GM18951 (cell line): Measurements from ENCODE around the gene LGALS4.
"Not testable (repeated sequence)": the region's sequence is repeated elsewhere in the genome, so short reads cannot be mapped to it uniquely, and the experiment has no call there.

Experiments
- POLR2A ChIP-seq: IDR thresholded peaks from 4 replicates; pipeline ENCODE4 v1.6.1; 2011; ENCODE audit warnings: mild to moderate bottlenecking; ENCODE audit not compliant: insufficient read length, insufficient read depth; ENCODE audit errors: extremely low read depth
- in situ Hi-C: fragments of 300-500 bp; cut with MboI; formaldehyde crosslinking; loops from one replicate; pipeline ENCODE4 v1.12.0; 2022; ENCODE audit warnings: low sequenced_read_pairs, mixed read lengths, inconsistent platforms; ENCODE audit not compliant: unreplicated experiment

LGALS4 gene

DNA sequence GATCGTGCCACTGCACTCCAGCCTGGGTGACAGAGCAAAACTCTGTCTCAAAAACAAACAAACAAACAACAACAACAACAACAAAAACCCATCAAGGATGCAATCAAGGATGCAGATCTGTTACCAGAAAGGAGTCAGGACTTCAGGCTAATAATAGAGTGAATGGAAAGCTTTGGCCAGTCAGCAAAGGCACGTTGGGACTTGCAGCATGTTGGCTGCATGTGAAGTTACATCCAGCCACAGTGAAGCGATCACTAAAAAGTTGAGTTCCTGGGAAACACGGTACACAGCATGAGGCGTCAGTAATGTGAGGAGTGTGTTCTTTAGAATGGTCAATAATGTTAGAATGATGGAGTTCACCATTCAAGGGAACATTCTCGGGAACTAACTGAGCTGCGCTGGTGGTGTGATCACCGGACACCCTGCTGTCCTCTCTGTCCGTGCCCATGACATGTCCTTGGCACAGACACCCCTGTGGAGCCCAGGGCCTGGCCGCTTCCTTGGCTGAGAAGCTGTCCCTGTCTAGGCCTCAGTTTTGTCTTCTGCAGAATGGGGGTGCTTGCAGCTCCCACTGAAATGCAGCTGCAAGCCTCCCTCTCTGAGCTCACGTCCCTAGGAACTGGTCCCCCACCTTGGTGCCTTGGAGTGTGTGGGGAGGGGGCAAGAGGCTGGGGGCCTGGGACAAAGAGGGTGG is 26.0 kb downstream of the LGALS4 start:
- in situ Hi-C loops, result no loop called here

DNA sequence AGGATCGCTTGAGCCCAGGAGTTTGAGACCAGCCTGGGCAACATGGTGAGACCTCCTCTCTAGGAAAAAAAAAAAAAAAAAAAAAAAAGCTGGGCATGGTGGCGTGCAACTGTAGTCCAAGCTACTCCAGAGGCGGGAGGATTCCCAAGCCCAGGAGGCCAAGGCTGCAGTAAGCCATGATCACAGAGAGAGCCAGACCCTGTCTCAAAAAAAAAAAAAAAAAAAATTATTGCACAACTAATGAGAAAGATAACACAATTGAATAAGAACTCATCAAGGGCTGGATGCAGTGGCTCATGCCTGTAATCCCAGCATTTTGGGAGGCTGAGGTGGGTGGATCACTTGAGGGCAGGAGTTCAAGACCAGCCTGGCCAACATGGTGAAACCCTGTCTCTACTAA is 26.7 kb downstream of the LGALS4 start:
- in situ Hi-C loops, result not testable (repeated sequence)

More for the DNA sequence above, 26.0 kb downstream of the LGALS4 start:
- no peak for TF ChIP-seq POLR2A

DNA sequence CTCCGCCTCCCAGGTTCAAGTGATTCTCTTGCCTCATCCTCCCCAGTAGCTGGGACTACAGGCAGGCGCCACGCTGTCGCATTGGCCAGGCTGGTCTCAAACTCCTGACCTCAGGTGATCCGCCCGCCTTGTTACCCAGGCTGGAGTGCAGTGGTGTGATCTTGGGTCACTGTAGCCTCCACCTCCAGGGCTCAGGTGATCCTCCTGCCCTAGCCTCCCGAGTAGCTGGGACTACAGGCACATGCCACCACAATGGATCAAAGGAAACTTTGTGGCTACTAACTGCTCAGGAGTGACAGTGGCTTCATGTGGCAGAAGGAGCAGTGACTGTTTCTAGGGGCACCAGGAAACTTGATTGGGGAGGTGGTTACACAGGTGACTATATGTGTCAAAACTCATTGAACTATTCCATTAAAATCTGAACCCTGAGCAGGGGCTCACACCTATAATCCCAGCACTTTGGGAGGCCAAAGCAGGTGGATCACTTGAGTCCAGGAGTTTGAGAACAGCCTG is 27.5 kb downstream of the LGALS4 start:
- in situ Hi-C loops, result no loop called here
- TF ChIP-seq POLR2A, result no peak

DNA sequence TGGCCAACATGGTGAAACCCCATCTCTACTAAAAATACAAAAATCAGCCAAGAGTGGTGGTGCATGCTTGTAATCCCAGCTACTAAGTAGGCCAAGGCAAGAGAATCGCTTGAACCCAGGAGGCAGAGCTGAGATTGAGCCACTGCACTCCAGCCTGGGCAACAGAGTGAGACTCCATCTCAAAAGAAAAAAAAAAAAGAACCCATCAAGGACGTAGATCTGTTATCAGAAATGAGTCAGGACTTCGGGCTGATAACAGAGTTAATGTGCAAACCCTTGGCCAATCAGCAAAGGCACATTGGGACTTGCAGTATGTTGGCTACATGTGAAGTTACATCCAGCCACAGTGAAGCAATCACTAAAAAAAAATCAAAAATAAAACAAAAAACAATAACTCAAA is 28.5 kb downstream of the LGALS4 start:
- in situ Hi-C loops, result no loop called here
- TF ChIP-seq POLR2A, result no peak

DNA sequence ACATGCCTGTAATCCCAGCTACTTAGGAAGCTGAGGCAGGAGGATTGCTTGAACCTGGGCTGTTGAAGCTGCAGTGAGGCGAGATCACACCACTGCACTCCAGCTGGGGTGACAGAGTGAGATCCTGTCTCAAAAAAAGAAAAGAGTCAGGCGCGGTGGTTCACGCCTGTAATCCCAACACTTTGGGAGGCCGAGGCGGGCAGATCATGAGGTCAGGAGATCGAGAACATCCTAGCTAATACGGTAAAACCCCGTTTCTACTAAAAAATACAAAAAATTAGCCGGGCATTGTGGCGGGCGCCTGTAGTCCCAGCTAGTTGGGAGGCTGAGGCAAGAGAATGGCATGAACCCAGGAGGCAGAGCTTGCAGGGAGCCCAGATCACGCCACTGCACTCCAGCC is 30.5 kb downstream of the LGALS4 start:
- in situ Hi-C loops, result not testable (repeated sequence)

DNA sequence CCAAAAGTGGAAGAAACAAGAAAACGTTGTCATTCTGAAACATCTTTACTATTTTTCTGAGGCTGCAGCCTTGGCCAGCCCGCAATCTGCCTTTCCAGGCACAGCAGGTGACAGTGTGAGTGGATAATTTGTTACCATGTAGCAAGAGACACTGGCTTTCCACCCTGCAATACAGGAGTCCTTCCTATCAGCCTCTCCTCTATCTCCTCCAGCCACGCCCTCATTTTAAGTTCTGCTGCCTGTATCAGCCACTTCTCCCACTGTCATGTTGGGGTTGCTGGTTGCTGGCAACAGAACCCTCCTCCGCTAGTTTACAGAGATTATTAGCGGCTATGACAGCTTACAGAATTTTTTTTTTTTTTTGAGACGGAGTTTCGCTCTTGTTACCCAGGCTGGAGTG is 31.7 kb downstream of the LGALS4 start:
- in situ Hi-C loops, result no loop called here
- TF ChIP-seq POLR2A, result no peak

DNA sequence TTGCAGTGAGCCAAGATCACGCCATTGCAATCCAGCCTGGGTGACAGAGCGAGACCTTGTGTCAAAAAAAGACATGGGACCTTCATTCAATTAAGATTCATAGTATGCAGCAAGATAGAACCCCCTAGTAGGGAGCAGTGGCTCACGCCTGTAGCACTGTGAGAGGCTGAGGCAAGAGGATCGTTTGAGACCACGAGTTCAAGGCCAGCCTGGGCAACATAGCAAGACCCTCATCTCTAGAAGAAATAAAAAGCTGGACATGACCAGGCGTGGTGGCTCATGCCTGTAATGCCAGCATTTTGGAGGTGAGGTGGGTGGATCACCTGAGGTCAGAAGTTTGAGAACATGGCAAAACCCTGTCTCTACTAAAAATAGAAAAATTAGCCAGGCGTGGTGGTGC is 32.3 kb downstream of the LGALS4 start:
- in situ Hi-C loops, result no loop called here

DNA sequence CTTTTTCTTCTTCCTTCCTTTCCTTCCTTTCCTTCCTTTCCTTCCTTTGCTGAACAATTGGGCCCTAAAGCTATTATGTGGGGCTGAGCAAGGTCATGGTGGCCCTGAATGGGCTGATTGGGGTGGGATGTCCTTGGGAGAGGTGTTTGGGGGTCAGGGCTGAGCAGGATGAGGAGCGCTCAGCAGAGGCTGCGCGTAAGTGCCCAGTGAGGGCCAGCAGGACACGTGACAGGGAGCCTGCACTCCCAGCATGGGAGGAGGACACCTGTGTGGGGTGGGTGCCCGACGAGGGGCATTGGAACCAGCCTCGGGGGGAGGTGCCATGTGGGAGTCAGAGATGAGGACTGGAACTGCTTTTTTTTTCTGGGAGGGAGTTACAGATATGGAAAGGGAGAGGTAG is 34.0 kb downstream of the LGALS4 start:
- TF ChIP-seq POLR2A, result no peak
- in situ Hi-C loops, result no loop called here

More for the DNA sequence above, 32.3 kb downstream of the LGALS4 start:
- no peak for TF ChIP-seq POLR2A

DNA sequence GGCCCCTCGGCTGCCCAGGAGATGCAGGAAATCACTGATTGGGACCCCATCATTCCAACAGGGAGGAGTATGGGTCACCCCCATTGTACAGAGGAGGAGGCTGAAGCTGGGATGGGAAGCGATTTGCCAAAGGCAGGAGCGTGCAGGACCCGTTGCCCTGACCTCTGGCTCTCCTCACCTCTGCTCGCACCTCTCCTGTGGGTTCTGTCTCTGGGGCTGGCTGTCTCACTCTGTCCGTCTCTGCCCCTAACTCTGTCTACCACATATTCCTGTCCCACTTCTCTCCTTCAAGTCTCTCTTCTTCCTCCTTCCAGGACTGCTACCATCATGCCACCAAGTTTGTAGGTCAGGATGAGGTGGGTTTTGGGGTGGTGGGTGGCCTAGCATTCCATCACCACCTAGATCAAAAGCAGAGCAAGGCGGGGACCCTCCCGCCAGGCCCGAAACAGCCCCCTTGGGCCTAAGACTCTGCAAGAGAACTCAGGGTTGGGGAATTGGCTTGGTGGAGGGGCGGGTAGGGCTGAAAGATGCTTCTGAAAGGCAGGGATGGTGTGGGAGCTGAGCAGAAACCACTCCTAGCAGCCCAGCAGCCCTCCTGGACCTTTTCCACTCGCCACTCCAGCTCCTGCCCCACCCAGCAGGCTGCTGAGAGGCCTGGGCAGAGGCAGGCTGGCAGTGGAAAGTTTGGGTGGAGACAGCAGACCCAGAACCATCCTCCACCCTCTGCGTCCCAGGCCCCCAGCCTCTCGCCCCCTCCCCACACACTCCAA is 38.4 kb downstream of the LGALS4 start:
- in situ Hi-C loops, result no loop called here
- no peak for TF ChIP-seq POLR2A

DNA sequence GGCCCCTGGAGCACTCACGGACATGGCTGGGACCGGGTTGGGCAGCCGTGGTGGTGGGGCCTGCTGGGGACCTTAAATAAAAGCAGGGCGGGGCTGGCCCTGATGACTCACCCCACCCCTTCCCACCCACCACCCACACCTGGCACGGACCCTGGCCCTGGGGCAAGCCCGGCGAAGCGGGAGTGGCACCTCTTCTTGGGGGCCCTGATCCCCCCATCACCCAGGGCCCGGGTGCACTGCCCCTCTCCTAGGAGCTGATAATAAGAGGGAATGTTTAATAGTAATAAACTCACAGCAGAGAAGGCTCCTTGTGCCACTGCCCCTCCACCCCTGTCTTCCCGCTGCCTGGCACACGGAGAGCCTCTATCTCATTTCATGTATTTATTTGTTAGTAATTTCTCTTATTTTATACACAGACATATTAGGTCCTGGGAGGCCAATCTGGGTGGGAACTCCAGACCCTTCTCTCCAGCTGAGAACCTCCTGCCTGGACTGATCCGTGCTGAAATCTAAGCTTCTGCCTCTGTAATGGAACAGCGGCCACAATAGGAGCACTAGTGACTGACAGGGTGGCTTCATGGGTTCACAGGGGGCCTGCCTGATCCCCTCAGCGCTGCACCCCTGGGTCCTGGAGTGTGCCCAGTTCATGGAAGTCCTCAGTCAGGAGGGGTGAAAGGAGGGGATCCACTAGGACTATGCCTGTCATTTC is 39.1 kb downstream of the LGALS4 start, which contains the start of gene LGALS7:
TSS of gene LGALS7 (minus strand) at position 49 of the 709 bp plus-strand sequence. CDS start at position 24, 25 bp downstream.
- in situ Hi-C loops, result no loop called here
- TF ChIP-seq POLR2A, result no peak

DNA sequence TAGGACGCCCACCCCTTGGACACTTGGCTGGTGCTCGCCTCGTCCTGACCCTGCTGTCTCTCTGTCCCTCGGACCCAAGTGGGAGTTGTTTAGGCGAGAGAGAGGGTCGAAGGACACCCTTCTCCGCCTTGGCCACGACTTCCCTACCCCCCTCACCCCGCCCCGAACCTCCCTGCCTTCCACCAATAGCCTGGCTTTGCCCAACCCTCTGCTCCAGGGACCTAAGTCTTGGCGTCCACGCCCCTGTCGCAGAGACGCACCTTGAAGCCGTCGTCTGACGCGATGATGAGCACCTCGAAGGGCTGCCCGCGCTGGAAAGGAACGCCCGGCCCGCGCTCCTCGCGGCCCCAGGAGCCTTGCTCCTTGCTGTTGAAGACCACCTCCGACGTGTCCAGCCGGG is 41.2 kb downstream of the LGALS4 start:
- in situ Hi-C loops, result not testable (repeated sequence)

DNA sequence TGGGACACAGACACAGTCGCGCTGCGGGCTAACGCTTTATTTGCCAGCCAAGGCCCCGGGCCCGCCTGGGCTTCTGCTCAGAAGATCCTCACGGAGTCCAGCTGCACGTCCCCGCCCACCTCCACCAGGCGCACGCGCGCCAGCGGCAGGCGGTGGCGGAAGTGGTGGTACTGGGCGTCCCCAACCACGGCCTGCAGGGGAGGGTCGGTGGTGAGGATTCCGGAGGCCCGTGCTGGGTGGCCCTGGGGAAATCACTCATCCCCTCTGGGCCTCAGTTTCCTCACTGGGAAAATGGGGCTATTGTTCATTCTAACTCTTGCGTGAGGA is 41.8 kb downstream of the LGALS4 start:
- in situ Hi-C loops, result not testable (repeated sequence)

DNA sequence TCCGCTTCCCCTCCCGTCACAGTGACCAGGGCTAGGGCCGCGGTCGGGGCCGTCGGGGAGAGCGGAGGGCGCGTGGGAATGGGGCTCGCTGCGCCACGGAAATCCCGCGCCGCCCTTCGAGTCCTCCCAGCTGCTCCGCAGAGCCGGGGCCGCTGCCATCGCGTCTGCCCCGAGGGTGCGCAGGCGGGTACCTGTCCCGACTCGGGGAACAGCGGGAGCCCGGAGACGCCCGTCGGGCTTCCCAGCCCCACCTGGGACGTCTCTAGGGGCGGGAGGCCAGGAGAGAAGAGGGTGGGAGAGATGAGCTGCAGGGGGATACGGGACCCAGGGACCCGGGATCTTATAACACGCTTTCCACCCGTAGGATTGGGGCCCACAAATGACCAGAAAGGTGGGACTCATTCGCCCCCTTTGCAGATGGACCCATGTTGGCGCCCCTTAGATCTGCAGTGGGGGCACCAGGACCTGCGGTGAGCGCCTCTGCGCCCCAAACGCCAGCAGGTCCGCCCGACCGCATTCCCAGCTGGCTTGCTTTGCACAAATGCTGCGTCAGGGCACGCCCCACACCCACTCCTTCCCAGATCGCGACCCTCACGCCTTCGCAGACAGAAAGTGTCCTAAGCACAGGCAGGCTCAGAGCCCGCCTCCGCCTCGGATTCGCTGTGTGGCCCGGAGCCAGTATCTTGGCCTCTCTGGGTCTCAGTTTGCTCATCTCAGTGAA is 42.4 kb downstream of the LGALS4 start:
- in situ Hi-C loops, result not testable (repeated sequence)
